Transverse colon (tissue), 4 donors: ENCODE data around the gene CCNI2.

Experiments used
- CTCF ChIP-seq, 5 experiments: fragments of 200-600 bp in 3 of 5; fragments of 450-650 bp in 2 of 5; sonication (generic) in 3 of 5; IDR thresholded peaks; 1 replicate in 2 of 5; 2 replicates in 3 of 5; pipeline ENCODE4 v1.5.1; 2016 to 2017; ENCODE audit warnings: antibody characterized with exemption in 5 of 5, inconsistent platforms in 3 of 5, mild to moderate bottlenecking in 2 of 5, moderate library complexity in 1 of 5
- POLR2AphosphoS5 ChIP-seq, 3 donors: sonication (generic); formaldehyde crosslinking; IDR thresholded peaks; one replicate each; pipeline ENCODE4 v1.6.1; 2016; ENCODE audit warnings: antibody characterized with exemption in 3 of 3

GRCh38 chr5:132760601-132761317 is 13.5 kb downstream of the CCNI2 start:
- TF ChIP-seq CTCF (IDR thresholded peaks at IDR 0.05) (no peak), POLR2AphosphoS5 (IDR thresholded peaks at IDR 0.05) (no peak)
